ENCODE data around the gene MAPK11.
A peak's percentile ranks its signal among the peaks of the same experiment; 100 is the strongest.

MAPK11 gene

GRCh38 chr22:50248196-50249081 is 21.7 kb downstream of the MAPK11 start:
- no peak for DNase-seq (ENCODE audit: low spot score)

DNA sequence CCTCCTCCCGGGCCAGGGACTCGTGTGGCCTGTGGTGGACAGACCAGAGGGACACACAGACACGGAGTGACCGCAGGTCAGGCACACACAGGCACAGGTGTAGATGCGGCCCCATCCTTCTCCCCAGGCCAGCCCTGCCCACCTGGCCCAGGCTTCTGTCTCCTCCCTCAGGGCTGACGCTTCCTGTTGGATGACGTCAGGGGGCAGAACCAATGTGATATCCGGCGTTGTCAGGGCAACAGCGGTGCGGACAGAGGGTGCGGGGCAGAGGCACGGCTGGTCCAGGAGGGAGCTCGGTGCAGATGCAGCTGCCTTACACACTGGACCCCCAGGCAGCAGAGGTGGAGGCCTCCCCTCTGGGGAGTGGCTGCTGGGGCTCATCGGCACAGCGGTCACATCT is 22.4 kb downstream of the MAPK11 start:
- DNase-seq (ENCODE audit: low spot score): peak; percentile 45

GRCh38 chr22:50246242-50247175 is 23.7 kb downstream of the MAPK11 start:
- DNase-seq (ENCODE audit: low spot score): no peak

- DNase-seq (ENCODE audit: low spot score): peak; percentile 67
These were observed 24.7 kb downstream of the MAPK11 start for GRCh38 chr22:50245214-50246072.

DNA sequence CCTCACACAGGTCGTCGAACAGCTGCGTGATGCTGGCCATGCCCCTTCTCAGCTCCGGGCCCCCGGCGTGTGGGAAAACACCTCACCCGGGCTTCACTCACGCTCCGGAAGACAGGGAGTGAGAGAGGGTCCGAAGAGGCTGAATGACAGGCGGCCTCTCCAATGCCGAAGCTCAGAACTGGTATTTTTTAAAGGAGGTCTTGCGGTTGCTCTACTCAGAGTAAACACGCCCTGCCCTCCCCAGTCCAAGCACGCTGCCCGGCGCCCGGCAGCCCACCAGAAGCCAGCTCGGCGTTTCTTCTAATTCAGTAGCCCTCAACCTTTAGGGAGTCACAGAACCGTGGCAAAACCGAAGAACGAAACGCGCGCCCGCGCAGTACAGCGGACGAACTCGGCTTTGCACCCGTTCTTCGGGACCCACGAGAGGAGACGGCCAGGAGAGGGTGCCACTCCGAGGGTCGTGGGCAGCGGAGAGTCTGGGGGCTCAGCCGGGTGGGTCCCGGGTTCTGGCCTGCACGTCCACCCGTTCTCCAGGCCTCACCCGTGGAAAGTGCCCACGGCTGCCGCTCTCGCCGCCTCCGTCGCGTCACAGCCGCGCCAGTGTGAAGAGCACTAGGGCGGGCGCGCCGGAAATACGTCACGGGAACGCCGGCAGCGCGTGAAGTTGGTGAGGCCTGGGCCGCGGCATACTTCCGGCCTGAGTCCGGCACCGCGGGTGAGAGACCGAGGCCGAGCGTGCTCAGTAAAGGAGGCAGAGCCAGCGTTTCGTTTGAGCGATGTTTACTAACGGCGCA is 25.6 kb downstream of the MAPK11 start, which contains the start of gene TUBGCP6:
TUBGCP6 (minus strand) TSS at position 604 of the 794 bp plus-strand sequence; CDS start at position 40, 564 bp downstream.
- DNase-seq (ENCODE audit: low spot score): peak; percentile 89

- no peak for DNase-seq (ENCODE audit: low spot score)
These were observed 26.3 kb downstream of the MAPK11 start for GRCh38 chr22:50243685-50244419.

DNA sequence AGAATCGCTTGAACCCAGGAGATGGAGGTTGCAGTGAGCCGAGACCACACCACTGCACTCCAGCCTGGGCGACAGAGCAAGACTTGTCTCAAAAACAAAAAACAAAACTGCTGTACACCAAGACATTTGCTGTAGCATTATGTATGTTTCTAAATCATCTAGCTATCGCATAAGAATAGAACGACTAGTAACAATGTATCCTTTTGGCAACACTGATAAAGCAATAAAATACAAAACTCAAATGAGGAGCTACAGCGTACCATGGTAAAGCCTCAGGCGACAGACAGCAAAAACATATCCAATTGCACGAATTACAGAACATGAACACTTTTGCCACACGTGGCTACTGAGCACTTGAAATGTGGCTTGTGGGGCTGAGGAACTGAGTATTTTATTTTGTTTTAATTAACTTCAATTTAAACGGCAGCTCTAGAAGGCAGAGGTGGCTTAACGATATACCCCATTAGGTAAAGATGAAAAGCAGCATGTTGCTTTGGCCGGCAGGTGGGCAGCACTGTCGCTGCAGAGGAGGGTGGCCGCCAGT is 27.7 kb downstream of the MAPK11 start:
- no peak for DNase-seq (ENCODE audit: low spot score)

DNA sequence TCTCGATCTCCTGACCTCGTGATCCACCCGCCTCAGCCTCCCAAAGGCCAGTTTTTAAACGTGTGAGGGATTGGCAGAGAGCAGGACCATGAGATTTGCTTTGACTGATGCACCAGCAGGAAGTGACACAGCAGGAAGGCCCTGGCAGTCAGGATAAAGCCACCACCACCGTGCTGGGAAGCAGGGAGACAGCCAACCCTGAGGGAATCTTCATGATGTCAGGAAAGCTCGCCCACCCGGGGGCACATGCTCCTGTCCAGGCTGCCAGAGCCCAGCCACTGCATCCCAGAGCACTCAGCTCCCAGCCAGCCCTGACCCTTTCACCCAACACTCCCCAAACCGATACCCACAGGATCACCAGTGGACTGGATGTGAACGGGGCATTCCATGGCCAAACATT is 31.4 kb downstream of the MAPK11 start:
- DNase-seq (ENCODE audit: low spot score): no peak

DNA sequence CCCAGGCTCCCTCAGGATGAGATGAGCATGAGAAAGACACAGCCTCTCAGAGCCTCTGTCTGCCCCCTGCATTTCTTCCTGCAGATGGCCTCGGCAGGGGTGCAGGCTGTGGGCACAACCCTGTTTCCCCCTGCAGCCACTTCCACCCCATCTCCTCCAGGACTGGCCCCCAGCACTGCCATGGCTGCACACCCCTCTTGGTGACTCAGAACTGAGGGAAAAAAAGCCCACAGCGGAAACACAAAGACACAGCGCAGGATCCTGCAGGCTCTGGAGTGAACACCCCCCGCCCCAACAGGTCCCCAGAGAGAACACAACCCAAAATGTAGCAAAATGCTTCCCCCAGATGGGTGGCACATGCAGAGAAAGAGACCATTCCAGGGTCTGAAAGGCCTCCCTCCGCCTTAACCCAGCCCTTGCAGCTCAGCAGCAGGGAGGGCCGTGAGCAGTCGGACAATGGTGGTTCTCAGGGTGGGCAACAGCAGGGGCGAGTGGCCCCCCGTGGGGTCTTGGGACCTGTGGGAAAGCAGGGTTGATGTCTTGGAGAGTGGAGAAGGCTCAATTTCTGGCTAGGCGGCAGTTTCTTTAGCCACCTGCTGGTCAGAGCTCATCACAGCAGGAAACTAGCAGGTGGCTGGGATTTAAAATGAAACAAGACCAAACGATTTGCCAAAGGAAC is 33.3 kb downstream of the MAPK11 start:
- DNase-seq (ENCODE audit: low spot score): no peak

DNA sequence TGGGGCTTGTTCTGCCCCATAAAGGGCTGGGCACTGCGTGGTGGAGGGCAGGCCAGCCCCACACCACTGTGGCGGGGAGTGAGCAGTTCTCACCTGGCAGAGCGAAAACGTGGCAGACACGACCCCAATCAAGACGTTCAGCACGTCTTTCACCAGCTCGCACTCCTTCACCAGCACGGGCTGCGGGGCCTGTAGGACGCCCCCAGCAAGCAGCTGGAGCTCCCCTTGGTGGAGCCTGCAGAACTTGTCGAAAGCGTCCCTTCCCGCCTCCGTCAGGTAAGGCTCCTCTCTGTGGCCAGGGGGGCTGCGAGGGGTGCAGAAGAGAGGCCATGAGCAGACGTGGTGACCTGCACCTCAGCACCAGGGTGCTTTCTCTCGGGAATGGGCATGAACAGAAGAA is 37.0 kb downstream of the MAPK11 start:
- no peak for DNase-seq (ENCODE audit: low spot score)

DNA sequence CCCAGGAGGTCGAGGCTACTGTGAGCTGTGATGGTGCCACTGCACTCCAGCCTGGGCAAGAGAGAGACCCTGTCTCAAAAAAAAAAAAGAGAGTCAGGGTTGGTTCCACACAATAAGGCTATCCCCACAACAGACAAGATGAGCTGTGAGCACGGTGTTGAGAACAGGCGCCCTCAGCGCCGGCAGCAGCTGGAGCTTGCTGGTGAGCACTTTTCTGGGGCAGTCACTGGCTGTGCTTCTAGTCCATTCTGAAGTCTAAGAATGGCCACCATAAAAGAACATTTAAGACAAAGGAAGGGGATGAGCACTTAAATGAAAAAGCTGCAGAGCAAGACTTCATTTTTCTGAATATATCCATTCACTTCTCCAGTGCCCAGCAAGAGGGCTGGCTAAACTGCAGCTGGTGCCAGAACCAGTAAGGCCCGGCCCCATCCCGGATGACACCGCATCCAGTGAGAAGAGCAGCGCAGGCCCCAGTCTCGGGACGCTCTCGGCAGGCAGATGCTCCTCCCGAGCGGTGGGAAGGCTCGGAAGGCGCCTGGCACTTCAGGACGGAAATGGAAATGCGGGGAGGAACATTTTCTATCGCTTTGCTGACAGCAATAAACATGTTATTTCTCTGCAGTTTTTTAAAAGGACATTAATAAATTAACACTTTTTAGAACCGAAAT is 37.6 kb downstream of the MAPK11 start:
- no peak for DNase-seq (ENCODE audit: low spot score)

GRCh38 chr22:50229370-50229769 is 40.8 kb downstream of the MAPK11 start:
- DNase-seq (ENCODE audit: low spot score): no peak

DNA sequence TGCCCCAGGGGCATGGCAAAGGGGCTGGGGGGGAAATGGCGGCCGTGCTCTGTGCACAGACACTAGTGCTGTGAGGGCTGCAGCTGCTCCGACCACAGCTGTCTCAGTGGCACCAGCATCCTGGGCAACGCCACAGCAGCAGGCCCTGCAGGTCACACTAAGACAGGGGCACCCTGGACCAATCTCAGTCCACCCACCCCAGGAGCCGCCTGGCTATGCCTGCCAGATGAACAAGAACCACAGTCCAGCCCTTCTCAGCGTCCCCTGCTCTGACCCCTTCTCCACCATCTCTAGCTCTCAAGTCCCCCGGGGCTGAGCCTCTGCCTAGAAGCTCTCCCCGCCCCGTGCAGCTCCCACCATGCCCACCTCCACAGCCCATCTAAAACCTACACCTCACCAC is 41.8 kb downstream of the MAPK11 start:
- no peak for DNase-seq (ENCODE audit: low spot score)

GRCh38 chr22:50227579-50228215 is 42.5 kb downstream of the MAPK11 start:
- no peak for DNase-seq (ENCODE audit: low spot score)

GRCh38 chr22:50226875-50227165 is 43.4 kb downstream of the MAPK11 start:
- DNase-seq (ENCODE audit: low spot score): no peak

GRCh38 chr22:50226063-50226874 is 43.9 kb downstream of the MAPK11 start:
- DNase-seq (ENCODE audit: low spot score): no peak

DNA sequence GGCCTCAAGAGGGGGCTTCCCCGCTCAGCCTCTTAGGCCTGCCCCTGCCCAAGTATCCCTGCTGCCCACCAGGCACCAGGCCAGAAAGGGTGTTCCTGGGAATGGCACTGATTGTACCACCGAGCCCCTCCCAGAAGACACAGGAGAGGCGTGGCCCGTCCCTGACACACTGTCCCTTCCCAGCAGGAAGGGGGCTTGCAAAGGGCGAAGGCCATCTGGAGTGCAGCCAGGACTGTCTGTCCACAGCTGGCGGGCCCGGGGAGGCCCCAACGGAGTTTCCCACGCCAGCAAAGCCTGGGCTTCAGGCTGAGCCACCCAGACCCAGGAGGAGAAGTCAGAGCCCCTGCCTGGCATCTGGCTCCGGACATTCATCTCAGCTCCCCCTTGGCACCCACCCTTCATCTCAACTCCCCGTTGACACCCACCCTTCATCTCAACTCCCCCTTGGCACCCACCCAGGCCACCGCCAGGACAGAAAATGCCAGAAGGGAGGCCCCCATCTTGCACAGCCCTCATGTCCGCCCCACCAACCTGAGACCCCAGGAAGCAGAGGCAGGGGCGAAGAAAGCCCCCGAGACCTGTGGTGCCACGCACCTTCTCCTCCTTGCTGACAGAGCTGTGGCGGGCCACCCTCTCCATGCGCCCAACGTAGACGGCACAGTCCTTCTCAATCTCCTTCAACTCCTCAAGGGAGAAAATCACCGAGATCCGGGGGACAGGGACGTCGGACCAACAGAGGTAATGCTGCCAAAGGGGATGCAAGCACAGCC is 44.8 kb downstream of the MAPK11 start:
- DNase-seq (ENCODE audit: low spot score): no peak
